CD4-positive, alpha-beta T cell treated with Interleukin-15 for 1 hour (primary cell): ENCODE results near the gene BLOC1S5.
"Not testable (repeated sequence)": the region's sequence is repeated elsewhere in the genome, so short reads cannot be mapped to it uniquely, and the experiment has no call there.

Experiments
- DNase-seq: peaks from one replicate; pipeline ENCODE4 v3.0.0-alpha.2; 2020

The BLOC1S5 gene

GRCh38 chr6:7992002-7992815 lies 72.0 kb downstream of the BLOC1S5 start:
- no peak for DNase-seq

GRCh38 chr6:7991536-7991935 lies 72.7 kb downstream of the BLOC1S5 start:
- DNase-seq: no peak

- DNase-seq: no peak
Measured at GRCh38 chr6:7986219-7986618, 78.0 kb downstream of the BLOC1S5 start.

GRCh38 chr6:7983967-7984366 lies 80.2 kb downstream of the BLOC1S5 start:
- DNase-seq: not testable (repeated sequence)

GRCh38 chr6:7979831-7980230 lies 84.4 kb downstream of the BLOC1S5 start:
- no peak for DNase-seq

- DNase-seq: no peak
Measured at GRCh38 chr6:7978736-7979135, 85.5 kb downstream of the BLOC1S5 start.

GRCh38 chr6:7976485-7977056 lies 87.6 kb downstream of the BLOC1S5 start:
- no peak for DNase-seq

GRCh38 chr6:7975764-7976146 lies 88.4 kb downstream of the BLOC1S5 start:
- DNase-seq: no peak

- no peak for DNase-seq
Measured at GRCh38 chr6:7974938-7975763, 89.0 kb downstream of the BLOC1S5 start.

- no peak for DNase-seq
Measured at GRCh38 chr6:7974565-7974937, 89.6 kb downstream of the BLOC1S5 start.

GRCh38 chr6:7973584-7973983 lies 90.6 kb downstream of the BLOC1S5 start:
- DNase-seq: no peak

GRCh38 chr6:7971499-7971898 lies 92.7 kb downstream of the BLOC1S5 start:
- DNase-seq: no peak

- DNase-seq: no peak
Measured at GRCh38 chr6:7970616-7971015, 93.6 kb downstream of the BLOC1S5 start.
